NK-92 (cell line): Measurements from ENCODE around the gene FANCG.

Experiments used
- DNase-seq: peaks from one replicate; lab custom pipeline; 2025; ENCODE audit not compliant: unreplicated experiment; lab: John Stamatoyannopoulos, UW

The FANCG gene

GRCh38 chr9:35026671-35027070, 53.1 kb downstream of the FANCG start:
- DNase-seq = no peak
